H9 (cell line): ENCODE data around the gene TSPAN33. TPM values are rescaled to one million over a fixed set of nuclear protein-coding genes. Genes with fewer than 3 reads are reported as not detected.

Source experiments
- DNase-seq: peaks from one replicate; pipeline ENCODE4 v3.0.0-alpha.2; 2017
- H2AFZ ChIP-seq: one replicate; pipeline ENCODE4 v1.6.1; 2013; ENCODE audit warnings: mild to moderate bottlenecking, low read length, control low read depth, moderate library complexity
- H2AK5ac ChIP-seq: 2 replicates; pipeline ENCODE4 v1.6.1; 2013; ENCODE audit warnings: low read length, control low read depth, mixed read lengths; ENCODE audit not compliant: insufficient read length
- H2BK120ac ChIP-seq: one replicate; pipeline ENCODE4 v1.6.1; 2013; ENCODE audit warnings: low read depth, mild to moderate bottlenecking, low read length, control low read depth, inconsistent platforms; ENCODE audit not compliant: poor library complexity, severe bottlenecking
- H2BK12ac ChIP-seq: 2 replicates; pipeline ENCODE4 v1.6.1; 2013; ENCODE audit warnings: low read length, control low read depth, mixed read lengths, low read depth; ENCODE audit not compliant: insufficient read length
- H2BK15ac ChIP-seq: 2 replicates; pipeline ENCODE4 v1.6.1; 2013; ENCODE audit warnings: low read depth, low read length, control low read depth
- H2BK20ac ChIP-seq: one replicate; pipeline ENCODE4 v1.6.1; 2013; ENCODE audit warnings: low read depth, mild to moderate bottlenecking, low read length, control low read depth, inconsistent platforms; ENCODE audit not compliant: poor library complexity, severe bottlenecking
- H2BK5ac ChIP-seq: 2 replicates; pipeline ENCODE4 v1.6.1; 2013; ENCODE audit warnings: low read length, control low read depth, mixed read lengths; ENCODE audit not compliant: insufficient read length
- H3K14ac ChIP-seq: 2 replicates; pipeline ENCODE4 v1.6.1; 2013; ENCODE audit warnings: low read length, control low read depth; ENCODE audit not compliant: insufficient read depth
- H3K18ac ChIP-seq: 2 replicates; pipeline ENCODE4 v1.6.1; 2013; ENCODE audit warnings: low read depth, mild to moderate bottlenecking, mixed read lengths, low read length, control low read depth; ENCODE audit not compliant: insufficient read length
- H3K23ac ChIP-seq: 2 replicates; pipeline ENCODE4 v1.6.1; 2013; ENCODE audit warnings: low read length, control low read depth, mixed read lengths, low read depth; ENCODE audit not compliant: insufficient read length
- H3K23me2 ChIP-seq: 2 replicates; pipeline ENCODE4 v1.6.1; 2013; ENCODE audit warnings: low read depth, mild to moderate bottlenecking, mixed read lengths, low read length, control low read depth; ENCODE audit not compliant: insufficient read length, poor library complexity, severe bottlenecking
- H3K27ac ChIP-seq: 2 replicates; pipeline ENCODE4 v1.5.1; 2013; ENCODE audit warnings: low read length, control low read depth, mixed read lengths, low read depth; ENCODE audit not compliant: insufficient read length
- H3K27me3 ChIP-seq: 2 replicates; pipeline ENCODE4 v1.6.1; 2013; ENCODE audit warnings: low read length, control low read depth, inconsistent platforms; ENCODE audit not compliant: insufficient read depth
- H3K4ac ChIP-seq: 2 replicates; pipeline ENCODE4 v1.6.1; 2013; ENCODE audit warnings: low read depth, mild to moderate bottlenecking, control low read depth, inconsistent platforms, low read length, moderate library complexity
- H3K4me1 ChIP-seq: 2 replicates; pipeline ENCODE4 v1.6.1; 2013; ENCODE audit warnings: low read length, control low read depth, inconsistent platforms; ENCODE audit not compliant: insufficient read depth
- H3K4me2 ChIP-seq: 2 replicates; pipeline ENCODE4 v1.6.1; 2013; ENCODE audit warnings: low read length, control low read depth, mixed read lengths; ENCODE audit not compliant: insufficient read length, insufficient read depth
- H3K56ac ChIP-seq: 2 replicates; pipeline ENCODE4 v1.6.1; 2013; ENCODE audit warnings: low read depth, mild to moderate bottlenecking, mixed read lengths, low read length, control low read depth; ENCODE audit not compliant: insufficient read length
- H3K79me1 ChIP-seq: 2 replicates; pipeline ENCODE4 v1.6.1; 2013; ENCODE audit warnings: low read depth, mild to moderate bottlenecking, moderate library complexity, low read length, control low read depth, inconsistent platforms; ENCODE audit not compliant: insufficient read depth, poor library complexity, severe bottlenecking
- H3K79me2 ChIP-seq: 2 replicates; pipeline ENCODE4 v1.6.1; 2013; ENCODE audit warnings: low read length, control low read depth, inconsistent platforms; ENCODE audit not compliant: insufficient read depth
- H3K9ac ChIP-seq: 2 replicates; pipeline ENCODE4 v1.6.1; 2013; ENCODE audit warnings: low read length, control low read depth, mixed read lengths; ENCODE audit not compliant: insufficient read length; ENCODE audit errors: extremely low read depth
- H3K9me3 ChIP-seq: one replicate; pipeline ENCODE4 v1.6.1; 2013; ENCODE audit warnings: low read depth, low read length, inconsistent platforms; ENCODE audit not compliant: control insufficient read depth
- H3T11ph ChIP-seq: one replicate; pipeline ENCODE4 v1.6.1; 2013; ENCODE audit warnings: mild to moderate bottlenecking, low read length, control low read depth, inconsistent platforms
- H4K20me1 ChIP-seq: one replicate; pipeline ENCODE4 v1.6.1; 2013; ENCODE audit not compliant: control insufficient read depth, insufficient read length, insufficient read depth
- H4K5ac ChIP-seq: 2 replicates; pipeline ENCODE4 v1.6.1; 2013; ENCODE audit warnings: low read depth, mild to moderate bottlenecking, mixed read lengths, low read length, control low read depth; ENCODE audit not compliant: insufficient read length
- H4K8ac ChIP-seq: replicated peaks from 2 replicates; pipeline ENCODE4 v1.6.1; 2013; ENCODE audit warnings: low read length, control low read depth, mixed read lengths, low read depth; ENCODE audit not compliant: insufficient read length
- H4K91ac ChIP-seq: 2 replicates; pipeline ENCODE4 v1.6.1; 2013; ENCODE audit warnings: low read depth, mild to moderate bottlenecking, moderate library complexity, mixed read lengths, low read length, control low read depth; ENCODE audit not compliant: insufficient read length
- H3K27ac Mint-ChIP-seq, 3 experiments: 2 replicates in 2 of 3; 3 replicates in 1 of 3; pipeline ENCODE4 v1.8.0; 2020 to 2021; ENCODE audit warnings: mixed read lengths in 3 of 3, mild to moderate bottlenecking in 1 of 3, moderate library complexity in 1 of 3
- H3K27me3 Mint-ChIP-seq: 2 replicates; pipeline ENCODE4 v1.8.0; 2021; ENCODE audit warnings: low read depth, mild to moderate bottlenecking, moderate library complexity, mixed read lengths
- H3K36me3 Mint-ChIP-seq, 3 experiments: 2 replicates in 2 of 3; 3 replicates in 1 of 3; pipeline ENCODE4 v1.8.0; 2020 to 2021; ENCODE audit warnings: low read depth in 3 of 3, mixed read lengths in 3 of 3; ENCODE audit not compliant: insufficient read depth in 1 of 3
- H3K4me1 Mint-ChIP-seq, 2 experiments: 2 replicates each; pipeline ENCODE4 v1.8.0; 2020; ENCODE audit warnings: mixed read lengths in 2 of 2
- H3K4me3 Mint-ChIP-seq, 2 experiments: 2 replicates in 1 of 2; 3 replicates in 1 of 2; pipeline ENCODE4 v1.8.0; 2020 to 2021; ENCODE audit warnings: mild to moderate bottlenecking in 2 of 2, mixed read lengths in 2 of 2, moderate library complexity in 1 of 2
- H3K9me3 Mint-ChIP-seq, 2 experiments: 2 replicates in 1 of 2; 3 replicates in 1 of 2; pipeline ENCODE4 v1.8.0; 2020; ENCODE audit warnings: mild to moderate bottlenecking in 2 of 2, mixed read lengths in 2 of 2, moderate library complexity in 1 of 2
- CTCF ChIP-seq: fragments of 200-600 bp; sonication (generic); conservative IDR thresholded peaks from 3 replicates; pipeline ENCODE4 v1.8.0; 2021; ENCODE audit warnings: antibody characterized with exemption, mild to moderate bottlenecking
- WGBS: extraction: QIAGEN DNeasy Blood & Tissue Kit; methylation state at CpG from one replicate; pipeline ENCODE4 v1.1.7; 2013; ENCODE audit warnings: missing lambda C conversion rate, low lambda C conversion rate, mixed read lengths; ENCODE audit not compliant: insufficient read length; ENCODE audit errors: extremely low coverage; 5-methylcytosine and 5-hydroxymethylcytosine counted together
- total RNA-seq: library from RNA; stranded (reverse); gene quantifications from 2 replicates; pipeline ENCODE4 v1.2.1, GENCODE V29; 2021

The TSPAN33 gene
- total RNA-seq, 1 experiment from 2014 or later: 34.7 TPM

DNA sequence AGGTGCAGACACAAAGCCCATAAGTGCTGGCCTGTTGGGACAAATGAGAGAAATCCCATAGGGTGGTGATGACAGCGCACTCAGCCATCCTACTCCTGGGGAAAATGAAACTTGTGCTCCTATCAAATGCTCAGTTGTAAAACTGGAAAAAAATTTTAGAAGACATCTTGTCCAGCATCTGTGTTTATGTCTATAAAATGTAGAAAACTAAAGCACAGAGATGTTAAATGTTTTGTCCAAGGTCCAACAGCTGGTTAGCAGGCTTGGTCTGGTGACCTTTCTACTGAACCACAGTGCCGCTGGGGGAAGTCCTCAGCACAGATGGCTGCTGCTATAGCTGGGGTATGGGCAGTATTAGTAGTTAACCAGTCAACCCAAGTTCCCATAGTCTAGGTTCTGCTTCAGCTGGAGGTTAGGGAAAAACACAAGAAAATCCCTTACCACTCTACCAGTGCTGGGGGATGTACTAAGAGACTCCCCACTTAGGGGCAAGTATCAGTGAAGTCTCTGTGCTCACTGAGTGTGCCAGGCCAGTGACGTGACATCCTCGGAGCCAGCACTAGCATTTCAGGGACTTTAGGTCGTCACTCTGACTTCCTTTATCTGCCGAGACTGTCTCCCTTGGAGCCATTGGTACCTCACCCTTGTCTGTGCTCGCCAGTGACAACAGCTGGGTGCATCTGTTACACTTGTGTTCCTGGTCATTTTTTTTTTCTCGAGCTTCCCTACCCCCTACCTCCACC lies 1.9 kb downstream of the TSPAN33 start:
- Mint-ChIP-seq H3K36me3 (no peaks in the 10 kb centered on the region; a peak in 2 of 7 replicates), H3K27me3 (peaks cover 38% of the 10 kb centered on the region), H3K9me3 (no peaks in the 10 kb centered on the region; a peak in 1 of 5 replicates), H3K4me1 (peaks cover 27 to 35% of the 10 kb centered on the region in 2 experiments), H3K4me3 (peak overlapping the region; percentile 77 to 86; a peak in 3 of 5 replicates), H3K27ac (no peak overlapping the region; a peak in 1 of 7 replicates)
- H3K27me3 ChIP-seq: peaks cover 2% of the 10 kb centered on the region; the same call in 1 of the 2 replicates
- no peak overlapping the region for H2AFZ ChIP-seq
- no peak for TF ChIP-seq CTCF
- no peak overlapping the region for H2BK20ac ChIP-seq
- H2BK15ac ChIP-seq: no peak overlapping the region
- H3K23ac ChIP-seq: no peak overlapping the region
- H4K91ac ChIP-seq: no peak overlapping the region
- DNase-seq: no peak
- no peak overlapping the region for H2BK120ac ChIP-seq
- no peak overlapping the region for H2BK5ac ChIP-seq
- H3K23me2 ChIP-seq: peaks cover 7% of the 10 kb centered on the region
- no peaks in the 10 kb centered on the region for H3K79me1 ChIP-seq
- no peak overlapping the region for H3K14ac ChIP-seq
- no peak overlapping the region for H3K4me2 ChIP-seq
- H4K8ac ChIP-seq: no peak overlapping the region
- H2AK5ac ChIP-seq: no peak overlapping the region
- H3K9ac ChIP-seq: no peak overlapping the region
- no CpG with 5 or more reads among the region's 8 CpGs for WGBS
- H3K56ac ChIP-seq: no peak overlapping the region
- no peak overlapping the region for H3T11ph ChIP-seq
- H2BK12ac ChIP-seq: no peak overlapping the region
- no peaks in the 10 kb centered on the region for H3K9me3 ChIP-seq
- no peak overlapping the region for H4K5ac ChIP-seq
- H3K4me1 ChIP-seq: no peaks in the 10 kb centered on the region; the same call in 1 of the 2 replicates
- no peak overlapping the region for H3K18ac ChIP-seq
- no peak overlapping the region for H3K4ac ChIP-seq
- H3K79me2 ChIP-seq: no peaks in the 10 kb centered on the region
- no peak overlapping the region for H3K27ac ChIP-seq
- H4K20me1 ChIP-seq: no peaks in the 10 kb centered on the region
